Ascending aorta (tissue), 2 donors: Measurements from ENCODE around the gene EDIL3. TPM values are rescaled to one million over a fixed set of nuclear protein-coding genes. Genes with fewer than 3 reads are reported as not detected.

Experiments
- DNase-seq, 2 donors: peaks; one replicate each; pipeline ENCODE4 v3.0.0-alpha.2; 2019; ENCODE audit warnings: low spot score in 2 of 2
- H3K27ac ChIP-seq, 2 donors: fragments of 200-600 bp; sonication (generic); one replicate each; pipeline ENCODE4 v1.5.1; 2016 to 2017; ENCODE audit warnings: mild to moderate bottlenecking in 1 of 2
- H3K27me3 ChIP-seq: fragments of 200-600 bp; sonication (generic); one replicate; pipeline ENCODE4 v1.5.1; 2017
- H3K36me3 ChIP-seq, 2 donors: fragments of 200-600 bp; sonication (generic); one replicate each; pipeline ENCODE4 v1.5.1; 2016
- H3K4me1 ChIP-seq, 2 donors: fragments of 200-600 bp; sonication (generic); one replicate each; pipeline ENCODE4 v1.5.1; 2016 to 2017; ENCODE audit warnings: mild to moderate bottlenecking in 1 of 2
- H3K4me3 ChIP-seq, 2 donors: fragments of 200-600 bp; sonication (generic); one replicate each; pipeline ENCODE4 v1.5.1; 2016 to 2017; ENCODE audit warnings: mild to moderate bottlenecking in 1 of 2
- H3K9me3 ChIP-seq, 2 donors: fragments of 200-600 bp; sonication (generic); one replicate each; pipeline ENCODE4 v1.5.1; 2016
- CTCF ChIP-seq, 3 experiments: fragments of 200-600 bp in 2 of 3; fragments of 450-650 bp in 1 of 3; sonication (generic) in 2 of 3; IDR thresholded peaks; one replicate each; pipeline ENCODE4 v1.5.1; 2016 to 2019; ENCODE audit warnings: antibody characterized with exemption in 3 of 3, mild to moderate bottlenecking in 1 of 3, moderate library complexity in 1 of 3
- intact Hi-C: fragments of 100-400 bp; cut with DNase I; formaldehyde crosslinking; loops from one replicate; pipeline ENCODE4 v1.15.1; 2023
- total RNA-seq: library from RNA; depleted of rRNA; stranded (reverse); fragments of >200 nt; gene quantifications from one replicate; pipeline ENCODE4 v1.1.0, GENCODE V29; 2016

Gene EDIL3
- total RNA-seq, 1 donor from 2014 or later = 68.1 TPM

DNA sequence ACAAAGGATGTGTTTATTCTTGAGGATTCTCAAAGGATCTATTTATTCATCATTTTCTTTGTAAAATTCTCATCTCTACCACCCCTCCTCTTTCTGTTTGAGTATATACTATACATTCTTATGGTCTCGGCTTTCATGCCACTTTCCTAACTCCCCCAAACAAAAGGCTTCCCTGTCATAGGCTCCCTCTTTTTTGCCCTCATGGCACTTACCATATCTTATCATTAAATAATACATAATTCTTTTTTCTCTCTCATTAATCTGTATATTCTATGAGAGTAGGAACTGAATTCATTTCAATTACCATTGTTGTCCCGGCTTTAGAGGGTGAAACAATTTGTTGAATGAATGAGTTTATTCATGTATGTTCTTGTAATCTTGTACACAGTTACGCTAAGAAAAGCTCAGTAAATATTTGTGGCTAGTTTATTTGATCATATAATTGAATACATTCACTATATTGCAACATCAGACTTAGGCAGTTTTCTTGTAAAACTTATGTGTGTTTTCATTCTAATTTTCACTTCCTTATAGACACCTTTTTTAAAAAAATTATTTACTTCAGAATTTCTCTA, 254.6 kb downstream of the EDIL3 start:
- no peaks in the 10 kb centered on the region for H3K9me3 ChIP-seq
- no peaks in the 10 kb centered on the region for H3K27me3 ChIP-seq
- H3K4me1 ChIP-seq = no peaks in the 10 kb centered on the region
- no peak overlapping the region for H3K4me3 ChIP-seq
- intact Hi-C loops = no loop called here
- no peak overlapping the region for H3K27ac ChIP-seq
- TF ChIP-seq CTCF (IDR thresholded peaks at IDR 0.05) = no peak
- H3K36me3 ChIP-seq = no peaks in the 10 kb centered on the region
- DNase-seq = no peak

GRCh38 chr5:84125216-84125615, 259.5 kb downstream of the EDIL3 start:
- TF ChIP-seq CTCF (IDR thresholded peaks at IDR 0.05) = no peak
- Histone ChIP-seq H3K27ac (no peak overlapping the region), H3K4me3 (no peak overlapping the region), H3K36me3 (no peaks in the 10 kb centered on the region), H3K27me3 (no peaks in the 10 kb centered on the region), H3K4me1 (no peaks in the 10 kb centered on the region), H3K9me3 (no peaks in the 10 kb centered on the region)
- no peak for DNase-seq
- intact Hi-C loops = no loop called here

DNA sequence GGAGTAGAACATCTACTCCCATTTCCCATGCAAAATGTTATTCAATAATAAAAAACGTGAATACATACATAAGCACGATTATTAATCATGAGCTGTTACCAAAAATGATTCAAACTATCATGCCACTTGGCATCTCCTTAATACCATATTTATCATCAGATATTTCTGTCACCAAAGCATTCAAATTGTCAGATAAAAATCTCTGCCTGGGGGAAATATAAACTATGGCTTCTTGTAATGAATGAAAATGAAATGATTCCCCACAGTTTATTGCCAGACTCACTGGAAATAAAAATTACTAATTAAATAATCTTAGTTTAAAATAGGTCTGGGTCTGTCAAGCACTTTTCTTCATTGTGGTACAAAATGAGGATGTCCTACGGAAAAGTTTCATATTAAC, 265.4 kb downstream of the EDIL3 start:
- intact Hi-C loops = no loop called here
- no peak for DNase-seq
- Histone ChIP-seq H3K9me3 (no peaks in the 10 kb centered on the region), H3K4me1 (no peaks in the 10 kb centered on the region), H3K36me3 (no peaks in the 10 kb centered on the region), H3K27ac (no peak overlapping the region), H3K27me3 (no peaks in the 10 kb centered on the region), H3K4me3 (no peak overlapping the region)
- TF ChIP-seq CTCF (IDR thresholded peaks at IDR 0.05) = no peak

- Histone ChIP-seq H3K27ac (no peak overlapping the region), H3K36me3 (no peaks in the 10 kb centered on the region), H3K9me3 (no peaks in the 10 kb centered on the region), H3K4me1 (no peaks in the 10 kb centered on the region), H3K4me3 (no peak overlapping the region), H3K27me3 (no peaks in the 10 kb centered on the region)
- no peak for TF ChIP-seq CTCF (IDR thresholded peaks at IDR 0.05)
- intact Hi-C loops = no loop called here
- DNase-seq = no peak
Measured at GRCh38 chr5:84118551-84118950, 266.1 kb downstream of the EDIL3 start.

DNA sequence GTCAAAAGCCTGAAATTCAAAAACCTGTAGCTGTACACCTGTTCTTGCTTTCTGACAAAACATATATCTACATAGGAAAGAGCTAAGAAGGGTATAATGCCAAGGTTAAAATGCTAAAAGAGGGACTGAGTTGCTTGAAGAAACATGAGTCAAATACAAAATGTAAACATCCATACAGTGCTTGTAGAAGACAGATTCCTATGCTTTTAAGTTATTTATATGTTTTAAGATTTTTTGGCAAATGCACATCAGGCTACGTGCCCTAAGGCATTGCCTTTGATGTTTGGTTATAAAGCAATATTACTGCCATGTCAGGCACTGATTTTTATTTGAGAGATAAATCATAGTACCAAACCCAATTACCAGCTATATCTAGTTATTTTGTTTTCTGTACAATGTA, 269.0 kb downstream of the EDIL3 start:
- no peak for DNase-seq
- Histone ChIP-seq H3K27me3 (no peaks in the 10 kb centered on the region), H3K4me1 (no peaks in the 10 kb centered on the region), H3K4me3 (no peak overlapping the region), H3K36me3 (no peaks in the 10 kb centered on the region), H3K27ac (no peak overlapping the region), H3K9me3 (no peaks in the 10 kb centered on the region)
- TF ChIP-seq CTCF (IDR thresholded peaks at IDR 0.05) = no peak
- intact Hi-C loops = no loop called here
